NCI-H69 (cell line): Measurements from ENCODE around the gene FUCA2.
"Not testable (repeated sequence)": the region's sequence is repeated elsewhere in the genome, so short reads cannot be mapped to it uniquely, and the experiment has no call there.

Experiments used
- DNase-seq: peaks from one replicate; lab custom pipeline; 2025; lab: John Stamatoyannopoulos, UW

The FUCA2 gene

DNA sequence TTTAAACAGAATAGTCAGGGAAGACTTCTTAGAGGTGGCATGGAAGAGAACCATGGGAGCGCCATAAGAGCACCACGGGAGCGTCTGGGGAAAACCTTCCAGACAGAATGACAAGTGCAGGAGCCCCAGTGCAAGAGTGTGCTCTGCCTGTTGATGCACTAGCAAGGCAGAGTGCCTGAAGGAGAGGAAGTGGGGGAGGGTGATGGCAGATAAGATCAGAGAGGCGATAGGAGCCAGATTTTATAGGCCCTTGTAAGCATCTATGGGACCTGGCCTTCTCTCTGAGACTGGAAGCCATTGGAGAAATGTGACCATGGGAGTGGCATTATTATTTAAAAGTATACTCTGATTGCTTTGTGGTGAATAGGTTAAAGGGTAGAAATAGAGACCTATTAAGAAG is 13.1 kb downstream of the FUCA2 start:
- no peak for DNase-seq

- no peak for DNase-seq
Measured at GRCh38 chr6:143496974-143497373, 14.5 kb downstream of the FUCA2 start.

GRCh38 chr6:143490775-143491174 is 20.7 kb downstream of the FUCA2 start:
- DNase-seq, result no peak

- DNase-seq, result peak; percentile 25
Measured at GRCh38 chr6:143490244-143490643, 21.3 kb downstream of the FUCA2 start.

GRCh38 chr6:143486752-143487151 is 24.8 kb downstream of the FUCA2 start:
- DNase-seq, result no peak

DNA sequence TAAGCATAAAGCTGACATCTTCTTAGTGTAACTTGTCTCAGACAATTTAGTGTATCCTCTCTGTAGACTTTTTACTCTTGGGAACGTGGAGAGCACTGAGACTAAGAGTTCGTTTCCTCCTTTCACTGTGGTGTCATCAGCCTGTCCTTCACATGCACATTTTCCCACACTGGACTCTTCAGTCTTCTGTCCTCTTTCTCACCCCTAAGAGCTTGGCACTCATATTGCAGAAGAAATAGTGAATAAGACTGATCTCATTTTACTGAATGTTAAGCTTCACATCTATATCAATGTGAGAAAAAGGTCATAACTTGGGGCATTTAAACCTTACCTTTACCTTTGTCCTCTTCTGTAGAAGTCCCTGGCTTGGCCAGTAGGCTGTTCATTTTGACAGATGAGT is 25.6 kb downstream of the FUCA2 start:
- no peak for DNase-seq

DNA sequence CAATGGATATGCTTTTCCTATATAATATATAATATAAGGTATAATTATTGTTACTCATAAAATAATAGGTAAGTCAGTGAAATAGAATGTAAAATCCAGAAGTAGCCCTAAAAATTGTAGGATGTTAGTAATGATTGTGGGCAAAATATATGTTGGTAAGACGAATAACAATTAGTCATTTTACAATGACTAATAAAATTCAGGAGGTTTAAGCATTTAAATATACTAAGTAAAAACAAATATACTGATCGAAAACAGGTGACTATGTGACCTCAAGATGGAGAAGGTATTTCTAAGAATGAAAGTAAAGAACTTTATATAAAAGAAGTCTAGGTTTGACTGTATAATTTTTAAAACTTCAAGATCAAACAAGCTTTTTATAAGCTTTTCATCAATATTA is 28.9 kb downstream of the FUCA2 start:
- DNase-seq, result no peak

DNA sequence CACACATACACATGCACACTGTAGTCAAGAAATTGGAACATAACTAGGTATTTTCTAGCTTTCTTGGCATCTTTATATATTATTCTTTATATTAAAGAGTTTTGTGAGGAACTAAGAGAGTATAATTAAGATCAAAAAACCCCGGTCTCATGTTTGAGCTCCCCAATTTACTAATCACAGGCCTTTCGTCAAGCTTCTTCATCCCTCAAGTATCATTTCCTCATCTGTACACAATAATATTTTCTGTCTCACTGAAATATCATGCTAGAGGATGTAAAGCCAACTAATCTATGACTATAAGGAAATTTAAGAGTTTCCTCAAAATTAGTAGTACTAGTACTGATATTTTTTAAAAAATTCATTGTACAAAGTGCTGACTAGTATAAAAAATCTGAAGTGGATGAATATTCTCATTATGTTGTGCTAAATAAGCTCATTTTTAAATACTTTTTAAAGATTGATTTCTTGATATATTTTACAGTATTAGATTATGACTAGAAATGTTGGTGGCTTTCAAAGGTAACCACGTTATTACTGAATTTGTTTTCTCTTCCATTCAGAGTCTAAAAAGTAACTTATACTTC is 32.9 kb downstream of the FUCA2 start:
- DNase-seq, result no peak

DNA sequence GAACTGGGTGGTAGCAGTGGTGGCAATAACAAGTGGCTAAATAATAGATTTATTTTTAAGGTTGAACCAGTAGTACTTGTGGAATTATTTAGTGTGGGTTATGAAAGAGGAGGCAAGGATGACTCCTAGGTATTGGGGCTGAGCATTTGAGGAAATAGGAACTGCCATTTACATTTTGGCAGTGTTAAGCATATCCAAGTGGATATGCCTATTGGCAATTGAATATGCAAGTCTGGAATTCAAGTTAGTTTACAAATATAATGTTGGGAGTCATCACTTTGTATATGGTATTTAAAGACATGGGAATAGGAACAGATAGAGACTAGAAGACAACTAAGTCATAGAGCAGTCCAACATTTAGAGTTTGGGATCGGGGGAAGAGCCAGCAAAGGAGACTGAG is 35.0 kb downstream of the FUCA2 start:
- no peak for DNase-seq

DNA sequence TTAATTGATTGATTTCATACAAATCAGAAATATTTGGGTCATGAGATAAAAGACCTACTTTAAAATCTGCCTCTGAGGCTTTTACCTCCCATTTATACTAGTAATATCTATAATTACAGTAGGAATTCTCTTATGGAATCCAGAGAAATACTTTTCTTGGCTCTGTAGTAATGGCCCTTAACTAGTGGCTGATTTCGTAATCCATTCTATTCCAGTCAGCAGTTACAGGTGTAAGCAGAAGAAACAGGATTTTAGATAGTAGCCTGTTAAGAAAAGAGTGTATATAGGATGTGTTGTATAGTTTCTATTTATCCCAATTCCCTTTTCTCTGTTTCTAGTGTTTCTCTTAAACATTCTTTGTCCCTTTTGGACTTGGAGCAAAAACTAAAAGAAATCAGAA is 39.7 kb downstream of the FUCA2 start:
- DNase-seq, result no peak

DNA sequence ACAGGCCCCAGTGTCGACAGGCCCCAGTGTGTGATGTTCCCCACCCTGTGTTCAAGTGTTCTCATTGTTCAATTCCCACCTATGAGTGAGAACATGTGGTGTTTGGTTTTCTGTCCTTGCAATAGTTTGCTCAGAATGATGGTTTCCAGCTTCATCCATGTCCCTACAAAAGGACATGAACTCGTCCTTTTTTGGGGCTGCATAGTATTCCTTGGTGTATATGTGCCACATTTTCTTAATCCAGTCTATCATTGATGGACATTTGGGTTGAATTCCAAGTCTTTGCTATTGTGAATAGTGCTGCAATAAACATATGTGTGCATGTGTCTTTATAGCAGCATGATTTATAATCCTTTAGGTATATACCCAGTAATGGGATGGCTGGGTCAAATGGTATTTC is 42.7 kb downstream of the FUCA2 start:
- not testable (repeated sequence) for DNase-seq

DNA sequence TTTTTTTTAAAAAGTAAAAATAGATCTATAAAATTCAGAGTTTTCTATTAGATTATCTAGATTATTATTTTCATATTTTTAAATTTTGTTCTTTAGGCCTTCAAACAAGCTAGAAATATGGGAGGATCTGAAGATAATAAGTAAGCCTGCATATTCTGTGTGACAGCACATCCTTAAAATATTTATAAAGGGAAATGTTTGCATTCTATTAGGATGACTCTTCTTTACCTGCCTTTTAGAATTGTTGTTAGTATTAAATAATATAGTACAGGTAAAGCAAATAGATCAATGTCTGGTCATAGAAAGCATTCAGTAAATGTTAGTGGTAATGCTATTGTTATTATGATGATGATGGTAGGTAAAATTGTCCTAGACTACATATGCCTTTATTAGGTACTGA is 43.5 kb downstream of the FUCA2 start:
- DNase-seq, result no peak

- no peak for DNase-seq
Measured at GRCh38 chr6:143465546-143465945, 46.0 kb downstream of the FUCA2 start.

DNA sequence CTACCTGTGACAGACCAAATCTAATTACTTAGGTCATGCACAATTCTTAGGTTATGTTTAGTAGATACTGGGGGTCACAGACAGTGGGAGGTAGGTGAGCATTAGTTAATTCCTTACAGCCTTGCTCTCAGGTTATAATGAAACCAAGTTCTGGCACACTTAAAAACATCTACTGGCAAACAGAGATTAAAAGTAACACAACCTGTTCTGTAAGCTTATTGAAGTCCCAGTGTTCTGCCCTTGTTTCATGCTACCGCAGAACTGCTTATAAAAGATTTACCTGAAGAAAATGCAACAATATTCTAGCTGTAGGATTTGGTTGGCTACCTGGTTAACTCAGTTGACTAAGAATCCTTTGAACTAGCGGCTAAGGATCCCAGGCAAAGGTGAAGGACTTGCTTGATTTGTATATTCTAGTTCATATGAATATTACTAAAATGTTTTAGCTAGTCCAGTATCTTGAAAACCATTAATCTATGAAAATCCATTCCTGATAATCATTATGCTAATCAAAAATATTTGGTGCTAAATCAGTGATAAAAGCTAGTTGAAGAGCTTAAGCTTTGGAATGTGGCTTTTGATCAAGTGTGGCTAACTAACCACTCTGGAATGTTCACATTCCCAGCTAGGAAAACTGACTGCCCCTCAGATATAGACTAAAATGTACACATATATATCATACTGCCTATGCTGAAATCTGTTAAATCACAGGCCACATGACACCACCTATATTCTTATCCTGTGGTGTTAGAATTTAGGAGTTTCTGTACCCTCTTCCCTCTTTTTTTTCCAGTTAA is 53.8 kb downstream of the FUCA2 start:
- no peak for DNase-seq

- DNase-seq, result no peak
Measured at GRCh38 chr6:143451531-143451930, 60.0 kb downstream of the FUCA2 start.

DNA sequence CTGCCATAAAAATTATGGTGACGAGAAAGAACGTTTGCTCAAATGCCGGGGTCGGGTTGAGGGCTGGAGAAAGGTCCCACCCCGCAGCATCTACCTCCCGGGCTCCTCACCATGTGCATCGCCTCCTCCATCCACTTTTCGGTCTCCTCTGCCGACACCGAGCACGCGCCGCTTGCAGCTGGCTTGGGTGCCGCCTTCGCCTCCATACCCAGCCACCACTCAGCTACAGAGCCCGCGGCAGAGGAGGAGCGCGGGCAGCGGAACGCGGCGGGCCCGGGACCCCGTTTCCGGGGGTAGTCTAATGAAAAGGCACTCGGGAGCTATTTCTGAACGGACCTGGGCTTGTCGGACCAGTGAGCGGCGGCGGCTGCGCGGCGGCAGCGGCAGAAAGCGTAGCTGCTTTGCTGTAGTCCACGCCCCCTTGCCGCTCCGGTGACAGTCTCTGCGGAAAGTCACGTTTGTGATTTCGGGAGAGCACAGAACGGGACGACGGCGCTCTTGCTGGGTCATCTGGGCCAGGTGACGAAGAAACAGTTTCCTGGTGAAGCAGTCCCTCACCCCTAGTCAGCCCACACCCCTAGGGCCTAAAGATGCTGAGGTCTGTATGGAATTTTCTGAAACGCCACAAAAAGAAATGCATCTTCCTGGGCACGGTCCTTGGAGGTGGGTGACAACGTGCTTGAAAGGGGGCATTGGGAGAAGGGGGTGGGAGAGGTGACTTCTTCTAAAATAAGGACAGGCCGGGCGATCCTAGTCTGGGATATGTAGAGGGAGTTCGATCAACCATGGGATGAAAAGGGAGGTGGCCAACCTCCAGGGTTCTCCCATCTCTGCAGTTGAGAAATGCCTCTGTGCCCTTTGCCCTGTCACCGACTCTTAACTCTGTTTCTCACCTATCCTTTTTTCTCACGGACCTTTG is 60.8 kb downstream of the FUCA2 start, which contains the start of the genes ADAT2 and PEX3:
Gene ADAT2, minus strand, starts transcription at position 243 of the 919 bp plus-strand sequence. Its CDS starts 37 bp downstream, at position 206.
Gene PEX3, plus strand, starts transcription at position 353 of the 919 bp plus-strand sequence. Its CDS starts 238 bp downstream, at position 591.
- DNase-seq, result peak; percentile 97

DNA sequence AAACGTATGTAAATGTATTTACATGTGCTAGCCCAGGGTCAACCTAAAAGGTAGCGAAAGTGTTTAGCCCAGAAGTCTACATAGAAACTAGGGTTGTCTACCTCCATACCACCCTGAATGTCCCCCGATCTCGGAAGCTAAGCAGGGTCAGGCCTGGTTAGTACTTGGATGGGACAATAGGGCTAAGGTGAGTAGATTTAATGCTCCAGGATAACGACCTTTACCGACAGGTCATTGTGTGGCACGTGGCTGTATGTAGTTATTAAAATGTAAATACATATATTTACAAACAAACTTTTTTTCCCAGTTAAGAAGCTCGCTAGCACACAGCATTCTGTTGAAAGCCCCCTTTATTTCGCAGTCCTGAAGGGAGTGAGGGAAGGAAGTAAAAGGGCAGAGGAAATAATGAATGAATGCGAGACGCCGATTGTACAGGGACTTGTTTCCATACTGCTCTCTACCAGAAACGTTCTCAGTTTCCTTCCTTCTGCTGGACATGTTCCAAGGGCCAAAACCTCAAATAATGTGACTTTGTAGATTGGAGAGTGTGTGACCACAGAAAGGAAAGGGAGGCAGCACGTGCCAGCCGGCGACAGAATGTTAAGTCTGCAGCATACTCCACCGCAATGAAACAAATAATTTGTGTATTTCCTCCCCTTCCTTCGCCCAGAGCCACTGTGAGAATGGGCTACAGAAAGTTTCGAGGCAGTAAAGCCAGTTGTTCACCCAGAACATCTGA is 61.6 kb downstream of the FUCA2 start:
- peak; percentile 68 for DNase-seq

GRCh38 chr6:143449082-143449713 is 62.3 kb downstream of the FUCA2 start:
- DNase-seq, result no peak

DNA sequence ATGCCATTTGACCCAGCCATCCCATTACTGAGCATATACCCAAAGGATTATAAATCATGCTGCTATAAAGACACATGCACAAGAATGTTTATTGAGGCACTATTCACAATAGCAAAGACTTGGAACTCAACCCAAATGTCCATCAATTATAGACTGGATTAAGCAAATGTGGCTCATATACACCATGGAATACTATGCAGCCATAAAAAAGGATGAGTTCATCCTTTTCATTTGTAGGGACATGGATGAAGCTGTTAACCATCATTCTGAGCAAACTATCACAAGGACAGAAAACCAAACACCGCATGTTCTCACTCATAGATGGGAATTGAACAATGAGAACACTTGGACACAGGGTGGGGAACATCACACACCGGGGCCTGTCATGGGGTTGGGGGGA is 63.7 kb downstream of the FUCA2 start:
- not testable (repeated sequence) for DNase-seq
